Measurements from ENCODE around the gene IER3IP1.
"Not testable (repeated sequence)": the region's sequence is repeated elsewhere in the genome, so short reads cannot be mapped to it uniquely, and the experiment has no call there.

IER3IP1 gene

GRCh38 chr18:47160256-47160655 is 15.9 kb downstream of the IER3IP1 start:
- TF ChIP-seq POU2F2 (IDR thresholded peaks at IDR 0.05; ENCODE audit: low read depth, low read length), result no peak
- TF ChIP-seq PAX5 (IDR thresholded peaks at IDR 0.05; ENCODE audit: insufficient read depth, low read length, severe bottlenecking), result no peak
- no peak for DNase-seq (ENCODE audit: insufficient read length, low spot score)
- no peak for FAIRE-seq

DNA sequence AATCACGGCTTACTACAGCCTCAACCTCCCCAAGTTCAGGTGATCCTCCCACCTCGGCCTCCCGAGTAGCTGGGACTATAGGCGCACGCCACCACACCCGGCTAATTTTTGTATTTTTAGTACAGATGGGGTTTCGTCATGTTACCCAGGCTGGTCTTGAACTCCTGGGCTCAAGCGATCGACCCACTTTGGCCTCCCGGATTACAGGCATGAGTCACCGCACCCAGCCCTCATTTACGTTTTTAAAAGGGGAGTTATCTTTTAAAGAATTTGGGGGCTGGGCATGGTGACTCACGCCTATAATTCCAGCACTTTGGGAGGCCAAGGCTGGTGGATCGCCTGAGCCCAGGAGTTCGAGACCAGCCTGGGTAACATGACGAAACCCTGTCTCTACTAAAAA is 17.8 kb downstream of the IER3IP1 start:
- not testable (repeated sequence) for FAIRE-seq; DNase-seq (ENCODE audit: insufficient read length, low spot score)

DNA sequence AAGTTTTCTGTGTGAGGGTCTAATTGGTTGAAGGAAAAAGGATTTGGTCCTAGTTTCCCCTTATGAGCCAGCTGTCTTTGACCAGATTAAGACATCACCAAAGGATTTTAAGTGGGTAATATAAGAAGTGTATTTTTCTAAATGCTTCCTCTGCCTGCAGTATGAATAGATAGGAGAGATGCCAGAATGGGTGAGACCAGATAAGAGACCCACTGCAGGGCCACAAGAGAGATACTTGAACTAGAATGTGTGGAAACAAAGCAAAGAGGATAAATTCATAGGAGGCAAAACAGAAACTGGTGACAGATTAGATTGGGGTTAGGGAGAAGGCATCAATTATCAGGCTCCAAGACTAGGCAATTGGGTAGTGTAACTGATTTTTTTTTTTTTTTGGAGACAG is 24.7 kb downstream of the IER3IP1 start:
- TF ChIP-seq TAF1 (IDR thresholded peaks at IDR 0.05; ENCODE audit: low read depth, low read length) (no peak), POLR2AphosphoS5 (IDR thresholded peaks at IDR 0.05; ENCODE audit: low read depth, low read length) (no peak), POLR2A (IDR thresholded peaks at IDR 0.05; ENCODE audit: low read depth, low read length) (no peak)
- FAIRE-seq, result no peak
- no peak for DNase-seq (ENCODE audit: insufficient read length, low spot score)

GRCh38 chr18:47150824-47151366 is 25.3 kb downstream of the IER3IP1 start:
- DNase-seq (ENCODE audit: insufficient read length, low spot score) (no peak), FAIRE-seq (no peak)
- no peak for TF ChIP-seq POU2F2 (IDR thresholded peaks at IDR 0.05; ENCODE audit: low read depth, low read length)
- TF ChIP-seq SPI1 (IDR thresholded peaks at IDR 0.05; ENCODE audit: low read depth, low read length), result no peak
- no peak for TF ChIP-seq TAF1 (IDR thresholded peaks at IDR 0.05; ENCODE audit: low read depth, low read length)
- TF ChIP-seq POLR2AphosphoS5 (IDR thresholded peaks at IDR 0.05; ENCODE audit: low read depth, low read length), result no peak; the same call in 1 of the 2 replicates
- TF ChIP-seq POLR2A (IDR thresholded peaks at IDR 0.05; ENCODE audit: low read depth, low read length), result no peak
- TF ChIP-seq PAX5 (IDR thresholded peaks at IDR 0.05; ENCODE audit: insufficient read depth, low read length, severe bottlenecking), result no peak

GRCh38 chr18:47150029-47150823 is 25.9 kb downstream of the IER3IP1 start, which contains the start of gene HDHD2:
Gene HDHD2, minus strand, starts transcription at chr18:47150500. Its CDS starts 14,061 bp downstream, at chr18:47136439.
- TF ChIP-seq SPI1 (IDR thresholded peaks at IDR 0.05; ENCODE audit: low read depth, low read length) (no peak), POLR2A (IDR thresholded peaks at IDR 0.05; ENCODE audit: low read depth, low read length) (peak; percentile 81), POU2F2 (IDR thresholded peaks at IDR 0.05; ENCODE audit: low read depth, low read length) (peak; percentile 33; the same call in 1 of the 2 replicates), PAX5 (IDR thresholded peaks at IDR 0.05; ENCODE audit: insufficient read depth, low read length, severe bottlenecking) (no peak), TAF1 (IDR thresholded peaks at IDR 0.05; ENCODE audit: low read depth, low read length) (peak; percentile 55), POLR2AphosphoS5 (IDR thresholded peaks at IDR 0.05; ENCODE audit: low read depth, low read length) (no peak; the same call in 1 of the 2 replicates)
- DNase-seq (ENCODE audit: insufficient read length, low spot score) (peak; percentile 64), FAIRE-seq (peak; percentile 92)

DNA sequence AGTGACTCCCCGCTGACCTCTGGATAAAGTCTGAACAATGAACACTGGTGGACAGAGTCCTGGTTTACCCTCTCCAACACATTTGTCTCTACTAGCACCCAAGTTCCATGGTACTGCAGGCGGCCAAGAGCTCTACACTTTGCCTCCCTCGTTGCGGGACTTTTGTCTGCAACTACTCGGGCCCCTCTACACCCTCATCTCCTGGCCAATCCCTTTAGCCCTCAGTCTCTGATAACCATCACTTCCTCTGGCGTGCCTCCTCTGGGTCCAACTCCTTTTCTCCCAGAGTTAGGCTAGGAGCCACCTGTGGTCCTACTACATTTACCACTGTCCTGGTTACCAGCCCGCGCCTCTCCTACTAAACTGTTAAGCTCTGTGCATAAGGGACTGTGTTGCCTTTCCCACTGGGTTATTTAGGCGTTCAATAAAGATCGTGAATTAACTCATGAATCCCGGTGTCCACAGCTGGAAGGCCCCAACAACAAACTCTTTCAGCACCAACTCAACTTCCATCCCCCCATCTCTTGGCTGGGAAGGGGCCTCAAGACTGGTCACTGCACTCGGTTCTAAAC is 26.6 kb downstream of the IER3IP1 start:
- peak; percentile 43 for FAIRE-seq
- no peak for DNase-seq (ENCODE audit: insufficient read length, low spot score)
- TF ChIP-seq POLR2A (IDR thresholded peaks at IDR 0.05; ENCODE audit: low read depth, low read length), result no peak
- no peak for TF ChIP-seq SPI1 (IDR thresholded peaks at IDR 0.05; ENCODE audit: low read depth, low read length)
- no peak for TF ChIP-seq POLR2AphosphoS5 (IDR thresholded peaks at IDR 0.05; ENCODE audit: low read depth, low read length)
- TF ChIP-seq PAX5 (IDR thresholded peaks at IDR 0.05; ENCODE audit: insufficient read depth, low read length, severe bottlenecking), result no peak
- TF ChIP-seq POU2F2 (IDR thresholded peaks at IDR 0.05; ENCODE audit: low read depth, low read length), result no peak
- TF ChIP-seq TAF1 (IDR thresholded peaks at IDR 0.05; ENCODE audit: low read depth, low read length), result no peak

DNA sequence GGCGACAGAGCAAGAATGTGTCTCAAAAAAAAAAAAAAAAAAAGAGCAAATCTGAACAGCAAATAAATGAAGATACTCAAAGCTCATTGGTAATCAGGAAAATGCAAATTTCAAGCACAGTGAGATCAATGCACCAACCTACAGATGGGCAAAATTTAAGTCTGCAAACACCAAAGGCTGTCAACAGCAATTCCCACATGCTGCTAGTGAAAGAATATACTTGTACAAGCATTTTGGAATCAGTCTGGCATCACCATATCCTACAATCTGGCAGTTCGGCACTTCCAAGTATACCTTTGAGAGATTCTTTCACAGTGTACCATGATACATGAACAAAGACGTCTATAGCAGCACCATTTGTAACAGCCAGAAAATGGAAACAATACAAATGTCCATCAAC is 30.0 kb downstream of the IER3IP1 start:
- FAIRE-seq (no peak), DNase-seq (ENCODE audit: insufficient read length, low spot score) (no peak)
- TF ChIP-seq TAF1 (IDR thresholded peaks at IDR 0.05; ENCODE audit: low read depth, low read length) (no peak), POLR2A (IDR thresholded peaks at IDR 0.05; ENCODE audit: low read depth, low read length) (no peak), POU2F2 (IDR thresholded peaks at IDR 0.05; ENCODE audit: low read depth, low read length) (no peak), SPI1 (IDR thresholded peaks at IDR 0.05; ENCODE audit: low read depth, low read length) (no peak)

GRCh38 chr18:47143899-47144485 is 32.2 kb downstream of the IER3IP1 start:
- FAIRE-seq (no peak), DNase-seq (ENCODE audit: insufficient read length, low spot score) (no peak)

GRCh38 chr18:47143153-47143552 is 33.0 kb downstream of the IER3IP1 start:
- DNase-seq (ENCODE audit: insufficient read length, low spot score) (no peak), FAIRE-seq (no peak)
- TF ChIP-seq POU2F2 (IDR thresholded peaks at IDR 0.05; ENCODE audit: low read depth, low read length), result no peak
- no peak for TF ChIP-seq SPI1 (IDR thresholded peaks at IDR 0.05; ENCODE audit: low read depth, low read length)
- TF ChIP-seq PAX5 (IDR thresholded peaks at IDR 0.05; ENCODE audit: insufficient read depth, low read length, severe bottlenecking), result no peak
- TF ChIP-seq TAF1 (IDR thresholded peaks at IDR 0.05; ENCODE audit: low read depth, low read length), result no peak
- no peak for TF ChIP-seq POLR2A (IDR thresholded peaks at IDR 0.05; ENCODE audit: low read depth, low read length)
- TF ChIP-seq POLR2AphosphoS5 (IDR thresholded peaks at IDR 0.05; ENCODE audit: low read depth, low read length), result no peak

More at GRCh38 chr18:47143899-47144485, 32.2 kb downstream of the IER3IP1 start:
- TF ChIP-seq PAX5 (IDR thresholded peaks at IDR 0.05; ENCODE audit: insufficient read depth, low read length, severe bottlenecking) (no peak), TAF1 (IDR thresholded peaks at IDR 0.05; ENCODE audit: low read depth, low read length) (no peak), POU2F2 (IDR thresholded peaks at IDR 0.05; ENCODE audit: low read depth, low read length) (no peak), SPI1 (IDR thresholded peaks at IDR 0.05; ENCODE audit: low read depth, low read length) (no peak), POLR2AphosphoS5 (IDR thresholded peaks at IDR 0.05; ENCODE audit: low read depth, low read length) (no peak), POLR2A (IDR thresholded peaks at IDR 0.05; ENCODE audit: low read depth, low read length) (no peak)

Data from GM12891 (cell line).